A673 (cell line): ENCODE results near the gene GPR183.

Experiments used
- CTCF ChIP-seq: fragments of 300-800, 200-600 bp; sonication (generic); conservative IDR thresholded peaks from 2 replicates; pipeline ENCODE4 v1.5.1; 2017; ENCODE audit warnings: low read depth, mild to moderate bottlenecking, antibody characterized with exemption, low read length, moderate library complexity, mixed read lengths
- EZH2 ChIP-seq: fragments of 200-600 bp; sonication (generic); IDR thresholded peaks from 2 replicates; pipeline ENCODE4 v1.6.1; 2017; ENCODE audit warnings: borderline replicate concordance, low read depth, mild to moderate bottlenecking, mixed read lengths, antibody characterized with exemption, low read length; ENCODE audit not compliant: poor library complexity, severe bottlenecking

GRCh38 chr13:99258946-99259345 lies 48.3 kb downstream of the GPR183 start:
- TF ChIP-seq CTCF (no peak), EZH2 (no peak)
